ENCODE results near the gene SCNN1B. TPM values are rescaled to one million over a fixed set of nuclear protein-coding genes. Genes with fewer than 3 reads are reported as not detected.
"Not testable (repeated sequence)": the region's sequence is repeated elsewhere in the genome, so short reads cannot be mapped to it uniquely, and the experiment has no call there.

SCNN1B gene
- polyA plus RNA-seq = not detected

- Mint-ChIP-seq H3K27ac (no peak within 1 kb of the TSS), H3K36me3 (peaks cover 0 to 3% (median 3%) of the 10 kb centered on the region in 3 donors), H3K4me1 (no peaks in the 10 kb centered on the region), H3K9me3 (peaks cover 0 to 3% (median 0%) of the 10 kb centered on the region in 6 donors), H3K4me3 (no peak within 1 kb of the TSS), H3K27me3 (ENCODE audit: low read depth in 3 of 3) (peaks cover 0 to 11% (median 8%) of the 10 kb centered on the region in 3 donors)
- no peak for DNase-seq
These were observed at the start of gene SCNN1B for GRCh38 chr16:23302045-23302956. Gene SCNN1B (plus strand): TSS chr16:23302302. CDS start chr16:23348600, 46,298 bp downstream.

GRCh38 chr16:23252310-23252709 lies 49.8 kb upstream of the SCNN1B start:
- no peak overlapping the region for H3K27ac Mint-ChIP-seq
- peaks cover 0 to 4% (median 3%) of the 10 kb centered on the region in 3 donors for H3K27me3 Mint-ChIP-seq (ENCODE audit: low read depth in 3 of 3)
- DNase-seq = no peak
- peaks cover 0 to 5% (median 0%) of the 10 kb centered on the region in 6 donors for H3K9me3 Mint-ChIP-seq
- no peaks in the 10 kb centered on the region for H3K36me3 Mint-ChIP-seq
- H3K4me1 Mint-ChIP-seq = no peaks in the 10 kb centered on the region
- no peak overlapping the region for H3K4me3 Mint-ChIP-seq

GRCh38 chr16:23253650-23254049 lies 48.5 kb upstream of the SCNN1B start:
- not testable (repeated sequence) for H3K27ac Mint-ChIP-seq; H3K36me3 Mint-ChIP-seq; H3K9me3 Mint-ChIP-seq; H3K4me3 Mint-ChIP-seq; H3K4me1 Mint-ChIP-seq; H3K27me3 Mint-ChIP-seq (ENCODE audit: low read depth in 3 of 3); DNase-seq

GRCh38 chr16:23254338-23254737 lies 47.8 kb upstream of the SCNN1B start:
- H3K27me3 Mint-ChIP-seq (ENCODE audit: low read depth in 3 of 3) = peaks cover 1 to 4% (median 2%) of the 10 kb centered on the region in 3 donors
- DNase-seq = no peak
- peaks cover 0 to 5% (median 0%) of the 10 kb centered on the region in 6 donors for H3K9me3 Mint-ChIP-seq
- H3K36me3 Mint-ChIP-seq = no peaks in the 10 kb centered on the region
- no peak overlapping the region for H3K4me3 Mint-ChIP-seq
- H3K4me1 Mint-ChIP-seq = no peaks in the 10 kb centered on the region
- H3K27ac Mint-ChIP-seq = no peak overlapping the region

GRCh38 chr16:23255000-23255399 lies 47.1 kb upstream of the SCNN1B start:
- H3K27me3 Mint-ChIP-seq (ENCODE audit: low read depth in 3 of 3) = peaks cover 1 to 4% (median 2%) of the 10 kb centered on the region in 3 donors
- no peak for DNase-seq
- H3K4me1 Mint-ChIP-seq = no peaks in the 10 kb centered on the region
- no peak overlapping the region for H3K4me3 Mint-ChIP-seq
- H3K36me3 Mint-ChIP-seq = no peaks in the 10 kb centered on the region
- peaks cover 0 to 2% (median 0%) of the 10 kb centered on the region in 6 donors for H3K9me3 Mint-ChIP-seq
- no peak overlapping the region for H3K27ac Mint-ChIP-seq

- Mint-ChIP-seq H3K27ac (no peak overlapping the region), H3K36me3 (no peaks in the 10 kb centered on the region), H3K4me1 (no peaks in the 10 kb centered on the region), H3K4me3 (no peak overlapping the region), H3K9me3 (peaks cover 0 to 2% (median 0%) of the 10 kb centered on the region in 6 donors), H3K27me3 (ENCODE audit: low read depth in 3 of 3) (peaks cover 1 to 5% (median 2%) of the 10 kb centered on the region in 3 donors)
- no peak for DNase-seq
These were observed 45.7 kb upstream of the SCNN1B start for GRCh38 chr16:23256440-23256839.

- peaks cover 1 to 10% (median 2%) of the 10 kb centered on the region in 3 donors for H3K27me3 Mint-ChIP-seq (ENCODE audit: low read depth in 3 of 3)
- DNase-seq = no peak
- no peaks in the 10 kb centered on the region for H3K4me1 Mint-ChIP-seq
- H3K4me3 Mint-ChIP-seq = no peak overlapping the region
- peaks cover 0 to 2% (median 0%) of the 10 kb centered on the region in 6 donors for H3K9me3 Mint-ChIP-seq
- no peaks in the 10 kb centered on the region for H3K36me3 Mint-ChIP-seq
- H3K27ac Mint-ChIP-seq = no peak overlapping the region
These were observed 44.4 kb upstream of the SCNN1B start for GRCh38 chr16:23257682-23258081.

- peaks cover 1 to 10% (median 2%) of the 10 kb centered on the region in 3 donors for H3K27me3 Mint-ChIP-seq (ENCODE audit: low read depth in 3 of 3)
- H3K9me3 Mint-ChIP-seq = peaks cover 0 to 2% (median 0%) of the 10 kb centered on the region in 6 donors
- no peak overlapping the region for H3K27ac Mint-ChIP-seq
- no peaks in the 10 kb centered on the region for H3K4me1 Mint-ChIP-seq
- H3K4me3 Mint-ChIP-seq = no peak overlapping the region
- DNase-seq = no peak
- H3K36me3 Mint-ChIP-seq = no peaks in the 10 kb centered on the region
These were observed 43.2 kb upstream of the SCNN1B start for GRCh38 chr16:23258919-23259237.

- peaks cover 5 to 7% (median 7%) of the 10 kb centered on the region in 3 donors for H3K27me3 Mint-ChIP-seq (ENCODE audit: low read depth in 3 of 3)
- no peak overlapping the region for H3K4me3 Mint-ChIP-seq
These were observed 34.5 kb upstream of the SCNN1B start for GRCh38 chr16:23267647-23268046.

GRCh38 chr16:23268561-23268960 lies 33.5 kb upstream of the SCNN1B start:
- Mint-ChIP-seq H3K4me3 (no peak overlapping the region), H3K4me1 (no peaks in the 10 kb centered on the region), H3K9me3 (no peaks in the 10 kb centered on the region), H3K27ac (no peak overlapping the region), H3K36me3 (no peaks in the 10 kb centered on the region), H3K27me3 (ENCODE audit: low read depth in 3 of 3) (peaks cover 5 to 7% (median 7%) of the 10 kb centered on the region in 3 donors)
- no peak for DNase-seq

More at GRCh38 chr16:23267647-23268046, 34.5 kb upstream of the SCNN1B start:
- Mint-ChIP-seq H3K36me3 (no peaks in the 10 kb centered on the region), H3K27ac (no peak overlapping the region), H3K9me3 (no peaks in the 10 kb centered on the region), H3K4me1 (no peaks in the 10 kb centered on the region)
- no peak for DNase-seq

- no peaks in the 10 kb centered on the region for H3K36me3 Mint-ChIP-seq
- H3K27ac Mint-ChIP-seq = no peak overlapping the region
- H3K4me3 Mint-ChIP-seq = no peak overlapping the region
- peaks cover 5 to 7% (median 7%) of the 10 kb centered on the region in 3 donors for H3K27me3 Mint-ChIP-seq (ENCODE audit: low read depth in 3 of 3)
- no peak for DNase-seq
- H3K9me3 Mint-ChIP-seq = no peaks in the 10 kb centered on the region
- no peaks in the 10 kb centered on the region for H3K4me1 Mint-ChIP-seq
These were observed 32.7 kb upstream of the SCNN1B start for GRCh38 chr16:23269248-23269953.

- H3K36me3 Mint-ChIP-seq = no peaks in the 10 kb centered on the region
- peaks cover 6 to 11% (median 9%) of the 10 kb centered on the region in 3 donors for H3K27me3 Mint-ChIP-seq (ENCODE audit: low read depth in 3 of 3)
- no peak overlapping the region for H3K27ac Mint-ChIP-seq
- no peaks in the 10 kb centered on the region for H3K4me1 Mint-ChIP-seq
- DNase-seq = no peak
- no peak overlapping the region for H3K4me3 Mint-ChIP-seq
- peaks cover 0 to 3% (median 0%) of the 10 kb centered on the region in 6 donors for H3K9me3 Mint-ChIP-seq
These were observed 31.4 kb upstream of the SCNN1B start for GRCh38 chr16:23270654-23271053.

- H3K36me3 Mint-ChIP-seq = no peaks in the 10 kb centered on the region
- DNase-seq = no peak
- H3K4me3 Mint-ChIP-seq = no peak overlapping the region
- no peaks in the 10 kb centered on the region for H3K4me1 Mint-ChIP-seq
- peaks cover 0 to 3% (median 0%) of the 10 kb centered on the region in 6 donors for H3K9me3 Mint-ChIP-seq
- H3K27me3 Mint-ChIP-seq (ENCODE audit: low read depth in 3 of 3) = peaks cover 3 to 18% (median 9%) of the 10 kb centered on the region in 3 donors
- no peak overlapping the region for H3K27ac Mint-ChIP-seq
These were observed 27.1 kb upstream of the SCNN1B start for GRCh38 chr16:23274968-23275367.

GRCh38 chr16:23276821-23277220 lies 25.3 kb upstream of the SCNN1B start:
- H3K36me3 Mint-ChIP-seq = no peaks in the 10 kb centered on the region
- H3K9me3 Mint-ChIP-seq = peaks cover 0 to 3% (median 0%) of the 10 kb centered on the region in 6 donors
- H3K4me1 Mint-ChIP-seq = no peaks in the 10 kb centered on the region
- DNase-seq = no peak
- no peak overlapping the region for H3K4me3 Mint-ChIP-seq
- peaks cover 3 to 21% (median 9%) of the 10 kb centered on the region in 3 donors for H3K27me3 Mint-ChIP-seq (ENCODE audit: low read depth in 3 of 3)
- H3K27ac Mint-ChIP-seq = no peak overlapping the region
